Stimulated activated CD4-positive, alpha-beta T cell treated with anti-CD3 and anti-CD28 coated beads, Interleukin-12 subunit alpha, Interleukin-12 subunit beta, amount 100 ng/mL, for 24 hours (primary cell): ENCODE results near the gene HOXC4.

ENCODE experiments used
- DNase-seq, 2 experiments: peaks; one replicate each; pipeline ENCODE4 v3.0.0-alpha.2; 2020; ENCODE audit warnings: low read depth in 2 of 2

Gene HOXC4

GRCh38 chr12:54028314-54029201, 25.1 kb upstream of the HOXC4 start, which contains the start of gene HOXC6:
HOXC6 (plus strand) TSS chr12:54028440; CDS start chr12:54028522, 82 bp downstream.
- DNase-seq = no peak

- no peak for DNase-seq
These were observed 23.9 kb upstream of the HOXC4 start for GRCh38 chr12:54029529-54030441.

DNA sequence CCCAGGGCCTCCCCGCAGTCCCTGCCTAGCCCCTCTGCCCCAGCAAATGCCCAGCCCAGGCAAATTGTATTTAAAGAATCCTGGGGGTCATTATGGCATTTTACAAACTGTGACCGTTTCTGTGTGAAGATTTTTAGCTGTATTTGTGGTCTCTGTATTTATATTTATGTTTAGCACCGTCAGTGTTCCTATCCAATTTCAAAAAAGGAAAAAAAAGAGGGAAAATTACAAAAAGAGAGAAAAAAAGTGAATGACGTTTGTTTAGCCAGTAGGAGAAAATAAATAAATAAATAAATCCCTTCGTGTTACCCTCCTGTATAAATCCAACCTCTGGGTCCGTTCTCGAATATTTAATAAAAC, 23.2 kb upstream of the HOXC4 start:
- DNase-seq = no peak

GRCh38 chr12:54030889-54031471, 22.7 kb upstream of the HOXC4 start:
- no peak for DNase-seq

GRCh38 chr12:54031480-54031879, 22.2 kb upstream of the HOXC4 start:
- no peak for DNase-seq

DNA sequence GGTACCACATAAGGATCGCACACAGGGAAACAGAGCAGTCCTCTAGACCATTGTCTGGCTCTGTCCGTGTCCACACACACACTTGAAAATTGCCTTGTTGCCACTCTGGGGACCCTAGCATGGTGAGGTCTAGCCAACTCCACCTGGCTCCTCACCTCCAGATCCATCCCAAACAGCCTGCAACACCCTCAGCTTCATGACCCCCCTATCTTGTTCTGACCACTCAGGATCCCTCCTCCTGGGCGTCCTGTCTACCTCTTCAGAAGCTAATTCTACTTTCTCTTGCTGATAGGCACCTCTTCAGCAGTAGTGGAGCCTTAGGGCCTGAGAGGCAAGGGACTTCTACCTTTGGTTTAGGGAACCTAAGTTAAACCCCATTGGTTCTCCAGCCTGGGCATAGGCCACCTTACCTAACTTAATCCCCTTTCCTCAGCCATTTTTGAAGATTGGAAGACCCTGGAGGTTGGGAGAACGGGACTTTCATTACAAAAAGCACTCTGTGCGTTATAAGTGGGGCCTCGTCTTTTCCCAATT, 21.5 kb upstream of the HOXC4 start:
- DNase-seq = no peak

DNA sequence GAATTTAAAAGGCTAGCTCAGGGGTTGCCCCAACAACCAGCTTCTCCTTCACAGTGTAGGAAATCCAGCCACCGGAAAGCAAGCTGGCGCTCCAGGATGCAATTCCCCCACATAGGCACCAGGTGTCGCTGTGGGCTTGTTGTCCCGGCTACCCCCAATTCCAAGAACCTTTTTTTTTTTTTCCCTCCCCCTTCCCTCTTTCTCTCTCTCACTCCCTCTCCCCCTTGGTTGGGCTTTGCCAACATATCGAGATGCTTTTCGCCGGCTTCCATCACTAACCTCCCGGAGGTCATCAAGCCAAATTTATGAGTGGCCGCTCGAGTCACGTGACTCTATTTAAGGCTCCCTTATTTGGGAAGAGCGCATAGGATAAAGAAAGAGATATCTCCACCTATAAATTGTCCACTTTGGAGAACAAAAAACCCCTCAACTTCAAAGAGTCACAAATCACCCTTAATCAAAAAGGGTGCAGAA, 21.0 kb upstream of the HOXC4 start, which contains the start of gene HOXC5:
Gene HOXC5 (plus strand): TSS at position 424 of the 474 bp plus-strand sequence. CDS start 73 bp downstream, outside the sequence.
- DNase-seq = peak; percentile 35 to 55

GRCh38 chr12:54033106-54033979, 20.3 kb upstream of the HOXC4 start:
- DNase-seq = no peak

DNA sequence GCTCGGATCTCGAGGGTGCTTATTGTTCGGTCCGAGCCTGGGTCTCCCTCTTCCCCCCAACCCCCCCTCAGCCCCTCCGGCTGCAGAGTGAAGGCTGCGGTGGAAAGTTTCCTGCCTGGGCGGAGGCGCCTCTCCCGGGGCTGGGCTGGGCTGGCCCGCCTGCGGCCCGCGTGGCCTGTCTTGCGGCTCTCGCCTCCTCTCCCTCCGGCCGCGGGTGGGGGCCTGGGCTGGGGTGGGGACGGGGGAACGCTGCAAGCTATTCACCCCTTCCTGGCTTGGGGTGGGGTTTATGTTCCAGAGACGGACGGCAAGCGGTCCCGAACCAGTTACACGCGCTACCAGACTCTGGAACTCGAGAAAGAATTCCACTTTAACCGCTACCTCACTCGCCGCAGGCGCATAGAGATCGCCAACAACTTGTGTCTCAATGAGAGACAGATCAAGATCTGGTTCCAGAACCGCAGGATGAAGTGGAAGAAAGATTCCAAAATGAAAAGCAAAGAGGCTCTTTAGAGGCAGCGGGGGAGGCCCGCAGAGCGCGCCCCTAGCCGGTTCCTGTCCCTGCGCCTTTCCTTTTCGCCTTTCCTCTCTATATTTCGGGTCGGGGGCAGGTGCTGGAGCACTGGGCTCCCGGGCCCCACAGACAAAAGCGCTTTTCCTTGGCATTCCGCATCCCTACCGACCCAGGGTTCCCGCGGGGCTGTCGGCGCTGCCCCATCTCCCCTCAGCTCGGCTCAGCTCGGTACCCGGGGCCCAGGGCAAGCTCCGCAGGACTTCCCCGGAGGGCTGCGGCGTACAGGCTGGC, 19.5 kb upstream of the HOXC4 start:
- no peak for DNase-seq

DNA sequence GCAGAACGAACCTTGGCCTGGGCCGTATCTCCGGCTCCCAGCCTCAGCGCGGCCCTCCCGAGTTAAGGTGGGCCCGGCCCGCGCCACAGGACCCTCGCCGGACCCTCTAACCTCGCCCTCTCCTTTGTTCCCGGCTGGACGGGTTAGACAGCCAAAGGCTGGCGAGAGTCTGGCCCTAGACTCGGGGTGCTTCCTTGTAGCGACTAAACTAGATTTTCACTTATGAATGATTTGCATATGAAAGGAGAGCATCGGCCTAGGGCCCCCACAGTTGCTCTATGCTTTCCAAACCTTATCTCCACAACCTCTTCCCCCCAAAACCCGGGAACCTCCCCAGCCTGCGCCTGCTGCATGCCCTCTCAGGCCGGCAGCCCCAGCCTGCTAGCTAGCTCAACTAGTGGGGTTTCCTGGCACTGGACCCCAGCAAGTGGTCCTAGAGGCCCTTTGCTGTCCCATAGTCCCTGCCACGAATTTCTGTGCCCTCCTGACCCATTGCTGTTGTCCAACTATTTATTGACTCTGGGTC, 18.8 kb upstream of the HOXC4 start:
- DNase-seq = no peak

DNA sequence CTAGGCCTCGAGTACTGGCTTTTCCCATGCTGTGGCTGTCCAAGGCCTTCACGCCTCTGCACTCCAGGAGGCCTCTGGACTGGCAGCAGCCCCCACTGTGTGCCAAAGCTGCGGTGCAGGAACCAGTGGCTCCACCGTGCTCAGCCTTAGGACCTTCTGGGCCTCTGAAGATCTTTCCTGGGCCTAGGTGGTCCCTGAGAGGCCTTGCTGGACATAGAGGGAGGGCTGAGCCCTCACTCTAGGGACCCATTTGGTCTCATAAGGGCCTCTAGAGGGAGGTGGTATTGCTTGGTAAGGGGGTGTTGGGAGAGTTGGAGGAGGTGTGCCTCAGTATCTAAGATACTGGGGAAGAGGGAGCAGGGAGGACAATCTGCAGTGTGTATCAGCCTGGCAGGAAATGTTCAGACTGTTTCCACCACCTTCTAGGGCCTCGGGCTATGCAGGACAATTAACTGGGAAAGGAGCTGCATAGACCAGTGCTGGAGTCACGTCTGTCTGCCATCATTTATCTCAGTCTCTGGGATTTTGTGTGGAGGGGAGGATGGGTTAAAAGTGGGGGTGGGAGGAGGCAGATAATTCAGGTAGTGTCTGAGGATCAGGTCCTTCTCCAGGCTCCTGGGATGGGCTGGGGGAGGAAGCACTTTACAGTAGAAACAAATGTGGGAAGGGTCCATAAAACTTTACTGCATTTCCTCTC, 17.9 kb upstream of the HOXC4 start:
- DNase-seq = no peak

- DNase-seq = no peak
These were observed 16.8 kb upstream of the HOXC4 start for GRCh38 chr12:54036620-54037359.

GRCh38 chr12:54037360-54038283, 16.0 kb upstream of the HOXC4 start:
- DNase-seq = no peak

GRCh38 chr12:54038284-54038870, 15.3 kb upstream of the HOXC4 start:
- no peak for DNase-seq

- DNase-seq = no peak
These were observed 14.7 kb upstream of the HOXC4 start for GRCh38 chr12:54038871-54039414.

- no peak for DNase-seq
These were observed 14.1 kb upstream of the HOXC4 start for GRCh38 chr12:54039417-54040147.
